Measurements from ENCODE around the gene GARIN3. TPM values are rescaled to one million over a fixed set of nuclear protein-coding genes. Genes with fewer than 3 reads are reported as not detected.

Gene GARIN3
- total and polyA plus RNA-seq, 9 of the 15 experiments (the other 6 are each of a cell fraction or from before 2014, with no cell fraction given) = not detected

GRCh38 chr5:157143127-157143971, 22.7 kb downstream of the GARIN3 start (continued):
- TF ChIP-seq HNRNPLL (IDR thresholded peaks at IDR 0.05; ENCODE audit: low read depth, low read length, poor library complexity, severe bottlenecking) (peak; percentile 54), MNT (conservative IDR thresholded peaks at IDR 0.05) (no peak), DMBX1 (CRISPR knock-in tag; IDR thresholded peaks at IDR 0.05; ENCODE audit: borderline replicate concordance) (no peak), CBX1 (IDR thresholded peaks at IDR 0.05; ENCODE audit: low read depth) (no peak), BHLHE40 (IDR thresholded peaks at IDR 0.05; ENCODE audit: low read length) (no peak), ZNF583 (CRISPR knock-in tag; IDR thresholded peaks at IDR 0.05) (no peak), TSC22D4 (tag; IDR thresholded peaks at IDR 0.05) (no peak), BRD4 (IDR thresholded peaks at IDR 0.05) (peak; percentile 35; the same call in 1 of the 2 replicates), RBBP5 (IDR thresholded peaks at IDR 0.05; ENCODE audit: borderline replicate concordance, insufficient read depth, low read length, poor library complexity, severe bottlenecking) (peak; percentile 9), NELFE (IDR thresholded peaks at IDR 0.05; ENCODE audit: insufficient read depth, insufficient read length) (no peak), ZNF41 (CRISPR knock-in tag; conservative IDR thresholded peaks at IDR 0.05) (no peak), HNRNPL (IDR thresholded peaks at IDR 0.05; ENCODE audit: low read depth, low read length) (no peak), U2AF1 (optimal IDR thresholded peaks at IDR 0.05; ENCODE audit: low read depth, low read length) (no peak), EP300 (IDR thresholded peaks at IDR 0.05; ENCODE audit: low read length) (no peak), ZNF174 (CRISPR knock-in tag; IDR thresholded peaks at IDR 0.05) (no peak), CCNT2 (IDR thresholded peaks at IDR 0.05; ENCODE audit: borderline replicate concordance, extremely low read depth, insufficient read length, low read depth, low read length) (no peak), TRIM25 (IDR thresholded peaks at IDR 0.05; ENCODE audit: borderline replicate concordance) (no peak), BCOR (IDR thresholded peaks at IDR 0.05) (no peak), RBM22 (IDR thresholded peaks at IDR 0.05; ENCODE audit: low read depth, low read length, poor library complexity, severe bottlenecking) (no peak), NCOA6 (IDR thresholded peaks at IDR 0.05) (no peak), EHMT2 (IDR thresholded peaks at IDR 0.05) (no peak), SRSF3 (IDR thresholded peaks at IDR 0.05; ENCODE audit: insufficient read depth, low read length) (no peak), NR2C2 (CRISPR knock-in tag; IDR thresholded peaks at IDR 0.05) (no peak), NR2C2 (tag; IDR thresholded peaks at IDR 0.05) (no peak)
